GM19240 (cell line): ENCODE data around the gene GAS6.
"Not testable (repeated sequence)": the region's sequence is repeated elsewhere in the genome, so short reads cannot be mapped to it uniquely, and the experiment has no call there.

Experiments
- DNase-seq: peaks from one replicate; pipeline ENCODE4 v3.0.0; 2011; ENCODE audit warnings: low spot score; ENCODE audit not compliant: insufficient read length

The GAS6 gene

GRCh38 chr13:113869263-113869662 is 5.4 kb upstream of the GAS6 start:
- no peak for DNase-seq

- DNase-seq, result not testable (repeated sequence)
Observed at GRCh38 chr13:113867913-113868312, 4.0 kb upstream of the GAS6 start.

- no peak for DNase-seq
Observed at GRCh38 chr13:113865427-113865826, 1.6 kb upstream of the GAS6 start.

- no peak for DNase-seq
Observed at GRCh38 chr13:113864273-113864890, 506 bp upstream of the GAS6 start.

GRCh38 chr13:113862931-113863523 is 849 bp downstream of the GAS6 start:
- peak; percentile 47 for DNase-seq

- DNase-seq, result no peak
Observed at GRCh38 chr13:113862191-113862930, 1.5 kb downstream of the GAS6 start.

- no peak for DNase-seq
Observed at GRCh38 chr13:113861433-113862030, 2.3 kb downstream of the GAS6 start.

GRCh38 chr13:113860665-113861432 is 3.0 kb downstream of the GAS6 start:
- DNase-seq, result no peak

GRCh38 chr13:113860051-113860664 is 3.7 kb downstream of the GAS6 start:
- no peak for DNase-seq

GRCh38 chr13:113859311-113860050 is 4.4 kb downstream of the GAS6 start:
- no peak for DNase-seq

GRCh38 chr13:113857531-113858195 is 6.2 kb downstream of the GAS6 start:
- no peak for DNase-seq

- no peak for DNase-seq
Observed at GRCh38 chr13:113856716-113857065, 7.2 kb downstream of the GAS6 start.

GRCh38 chr13:113855931-113856715 is 7.8 kb downstream of the GAS6 start:
- DNase-seq, result no peak

- no peak for DNase-seq
Observed at GRCh38 chr13:113855012-113855921, 8.6 kb downstream of the GAS6 start.

- DNase-seq, result no peak
Observed at GRCh38 chr13:113854238-113855011, 9.5 kb downstream of the GAS6 start.

GRCh38 chr13:113853518-113854237 is 10.2 kb downstream of the GAS6 start:
- DNase-seq, result no peak
